RWPE2 (cell line): Measurements from ENCODE around the gene HTN3.

Experiments used
- ATAC-seq: fragments of 200-7000 bp; cut with Tn5 transposase; 3 replicates; pipeline ENCODE4 v1.9.1; 2021; ENCODE audit warnings: low read depth
- DNase-seq: peaks from one replicate; pipeline ENCODE4 v3.0.0-alpha.2; 2020; ENCODE audit warnings: low spot score
- H3K27ac ChIP-seq: fragments of 450-650 bp; 2 replicates; pipeline ENCODE4 v1.5.1; 2017; ENCODE audit warnings: mild to moderate bottlenecking; ENCODE audit not compliant: poor library complexity, severe bottlenecking
- H3K27me3 ChIP-seq: fragments of 250-450 bp; sonication (Bioruptor Pico); 2 replicates; pipeline ENCODE4 v1.5.1; 2021; ENCODE audit warnings: mild to moderate bottlenecking, moderate library complexity; ENCODE audit not compliant: insufficient read depth, poor library complexity, severe bottlenecking
- H3K36me3 ChIP-seq: fragments of 250-450 bp; sonication (Bioruptor Pico); 2 replicates; pipeline ENCODE4 v1.5.1; 2020; ENCODE audit warnings: low read depth, mild to moderate bottlenecking, moderate library complexity
- H3K4me1 ChIP-seq: fragments of 250-450 bp; sonication (Bioruptor Pico); 2 replicates; pipeline ENCODE4 v1.5.1; 2021; ENCODE audit warnings: mild to moderate bottlenecking, moderate library complexity; ENCODE audit not compliant: insufficient read depth, poor library complexity, severe bottlenecking
- H3K4me3 ChIP-seq: fragments of 250-450 bp; sonication (Bioruptor Pico); 2 replicates; pipeline ENCODE4 v1.5.1; 2021; ENCODE audit warnings: mild to moderate bottlenecking, moderate library complexity; ENCODE audit not compliant: severe bottlenecking
- H3K9me3 ChIP-seq: fragments of 250-450 bp; sonication (Bioruptor Pico); 2 replicates; pipeline ENCODE4 v1.5.1; 2021; ENCODE audit warnings: mild to moderate bottlenecking, moderate library complexity; ENCODE audit not compliant: severe bottlenecking
- CTCF ChIP-seq: fragments of 450-650 bp; IDR thresholded peaks from one replicate; pipeline ENCODE4 v1.5.1; 2017; ENCODE audit warnings: mild to moderate bottlenecking, moderate library complexity; ENCODE audit not compliant: poor library complexity, severe bottlenecking

Gene HTN3

GRCh38 chr4:70057651-70058050, 29.4 kb downstream of the HTN3 start:
- Histone ChIP-seq H3K4me1 (no peaks in the 10 kb centered on the region), H3K9me3 (no peaks in the 10 kb centered on the region), H3K27me3 (no peaks in the 10 kb centered on the region), H3K27ac (no peak overlapping the region), H3K36me3 (no peaks in the 10 kb centered on the region), H3K4me3 (no peak overlapping the region)
- ATAC-seq (no peak), DNase-seq (no peak)
- no peak for TF ChIP-seq CTCF

GRCh38 chr4:70059149-70059548, 30.9 kb downstream of the HTN3 start:
- H3K36me3 ChIP-seq, result no peaks in the 10 kb centered on the region
- TF ChIP-seq CTCF, result no peak
- ATAC-seq (no peak), DNase-seq (no peak)
- H3K27ac ChIP-seq, result no peak overlapping the region
- no peaks in the 10 kb centered on the region for H3K27me3 ChIP-seq
- no peak overlapping the region for H3K4me3 ChIP-seq
- no peaks in the 10 kb centered on the region for H3K9me3 ChIP-seq
- no peaks in the 10 kb centered on the region for H3K4me1 ChIP-seq

- no peak overlapping the region for H3K4me3 ChIP-seq
- no peak for TF ChIP-seq CTCF
- H3K27ac ChIP-seq, result no peak overlapping the region
- H3K27me3 ChIP-seq, result no peaks in the 10 kb centered on the region
- no peaks in the 10 kb centered on the region for H3K4me1 ChIP-seq
- ATAC-seq (no peak), DNase-seq (no peak)
- H3K36me3 ChIP-seq, result no peaks in the 10 kb centered on the region
- H3K9me3 ChIP-seq, result no peaks in the 10 kb centered on the region
Observed at GRCh38 chr4:70062000-70062399, 33.7 kb downstream of the HTN3 start.

- Histone ChIP-seq H3K36me3 (no peaks in the 10 kb centered on the region), H3K27ac (no peak overlapping the region), H3K4me3 (no peak overlapping the region), H3K9me3 (no peaks in the 10 kb centered on the region), H3K4me1 (no peaks in the 10 kb centered on the region), H3K27me3 (no peaks in the 10 kb centered on the region)
- ATAC-seq (no peak), DNase-seq (no peak)
- no peak for TF ChIP-seq CTCF
Observed at GRCh38 chr4:70080205-70080604, 51.9 kb downstream of the HTN3 start.
